Liver (tissue), 3 donors: ENCODE measurements around the gene C20orf173.

Experiments
- CTCF ChIP-seq: fragments of 150-350 bp; IDR thresholded peaks from 2 replicates; pipeline ENCODE4 v1.5.1; 2017; ENCODE audit warnings: improper control_type of control experiment, low read depth, low read length; ENCODE audit not compliant: missing input control
- GABPA ChIP-seq, 2 donors: IDR thresholded peaks in 1 of 2; conservative IDR thresholded peaks in 1 of 2; 2 replicates each; pipeline ENCODE4 v1.6.1; 2016; ENCODE audit warnings: antibody characterized with exemption in 2 of 2, mild to moderate bottlenecking in 1 of 2, moderate library complexity in 1 of 2
- MAX ChIP-seq: IDR thresholded peaks from 2 replicates; pipeline ENCODE4 v1.6.1; 2016; ENCODE audit warnings: antibody characterized with exemption
- SP1 ChIP-seq: IDR thresholded peaks from 2 replicates; pipeline ENCODE4 v1.6.1; 2018; ENCODE audit warnings: antibody characterized with exemption, mild to moderate bottlenecking
- TAF1 ChIP-seq: conservative IDR thresholded peaks from 2 replicates; pipeline ENCODE4 v1.6.1; 2016; ENCODE audit warnings: antibody characterized with exemption, mild to moderate bottlenecking
- donor health status: healthy.
- donor health status: healthy.

GRCh38 chr20:35579196-35579595 is 49.7 kb upstream of the C20orf173 start:
- TF ChIP-seq TAF1 (no peak), CTCF (no peak), GABPA (IDR thresholded peaks at IDR 0.05 in 1 of 2, conservative IDR thresholded peaks at IDR 0.05 in 1 of 2) (no peak), SP1 (no peak), MAX (no peak)
